Dermis blood vessel endothelial cell (primary cell): ENCODE results near the gene CAMK2A. TPM values are rescaled to one million over a fixed set of nuclear protein-coding genes. Genes with fewer than 3 reads are reported as not detected.

Source experiments
- DNase-seq: peaks from one replicate; pipeline ENCODE4 v3.0.0; 2010
- total RNA-seq: library from RNA; depleted of rRNA; stranded (reverse); fragments of >200 nt; gene quantifications from 2 replicates; pipeline ENCODE4 v1.2.3, GENCODE V29; 2014

The CAMK2A gene
- total RNA-seq, 1 donor from 2014 or later = not detected

DNA sequence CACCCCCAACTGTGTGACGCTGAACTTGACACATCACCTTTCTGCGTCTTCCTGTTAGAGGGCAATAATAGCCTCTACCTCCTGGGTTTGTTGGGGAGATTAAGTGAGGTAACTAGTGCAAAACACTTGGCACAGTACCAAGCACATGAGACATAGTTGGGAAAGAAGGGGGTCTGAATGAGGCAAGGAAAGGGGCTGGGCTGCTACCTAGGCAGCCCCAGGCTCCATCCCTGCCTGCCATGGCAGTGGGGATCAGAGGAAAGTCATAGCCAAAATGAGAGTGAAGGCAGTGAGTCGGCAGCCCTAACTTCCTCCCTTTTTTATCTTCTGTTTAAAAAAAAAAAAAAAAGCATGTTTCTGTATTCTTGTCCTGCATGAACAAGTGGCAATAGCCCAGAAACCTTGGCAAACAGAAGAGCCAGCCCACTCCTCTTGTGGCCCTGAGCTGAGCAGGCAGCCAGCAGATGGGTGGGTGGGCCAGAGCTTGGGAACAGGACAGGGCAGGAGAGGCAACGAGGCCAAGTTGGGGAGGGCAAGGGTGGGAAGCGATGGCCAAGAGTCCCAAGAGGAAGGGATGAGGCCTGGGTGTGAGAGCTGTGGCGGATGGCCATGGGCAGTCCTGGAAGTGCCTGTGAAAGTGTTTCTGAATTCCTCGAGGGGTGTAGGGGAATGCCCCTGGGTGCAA lies 11.4 kb downstream of the CAMK2A start:
- no peak for DNase-seq

DNA sequence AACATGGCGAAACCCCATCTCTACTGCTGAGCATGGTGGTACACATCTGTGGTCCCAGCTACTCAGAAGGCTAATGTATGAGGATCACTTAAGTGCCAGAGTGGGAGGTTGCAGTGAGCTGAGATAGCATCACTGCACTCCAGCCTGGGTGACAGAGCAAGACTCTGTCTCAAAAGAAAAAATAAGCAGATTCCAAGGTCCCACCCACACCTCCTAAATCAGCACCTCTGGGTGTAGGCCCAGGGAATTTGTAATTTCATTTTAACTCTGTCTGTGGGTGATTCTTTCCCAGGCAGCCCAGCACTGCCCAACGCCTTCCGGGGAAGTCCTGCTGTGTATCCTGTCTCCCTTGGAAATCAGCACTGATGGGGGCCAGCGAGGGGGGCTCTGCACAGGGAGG lies 12.5 kb downstream of the CAMK2A start:
- DNase-seq = no peak

DNA sequence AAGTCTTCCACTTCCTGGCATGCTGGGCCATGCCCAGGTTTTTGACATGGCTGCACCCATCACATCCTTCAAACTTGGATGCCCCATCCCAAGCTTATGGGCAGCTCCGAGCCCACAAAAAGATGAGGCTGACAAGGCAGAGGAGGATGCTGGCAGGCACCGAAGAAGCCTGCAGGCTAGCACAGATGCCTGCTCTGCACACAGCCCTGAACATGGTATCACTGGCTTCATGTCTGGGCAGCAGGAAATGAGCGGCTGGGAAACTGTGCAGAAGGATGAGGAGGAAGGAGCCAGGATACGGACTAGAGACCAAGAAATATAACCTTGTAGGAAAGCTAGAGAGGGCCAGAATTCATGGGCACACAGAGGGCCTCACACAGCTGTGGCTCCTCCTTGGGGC lies 14.8 kb downstream of the CAMK2A start:
- no peak for DNase-seq

DNA sequence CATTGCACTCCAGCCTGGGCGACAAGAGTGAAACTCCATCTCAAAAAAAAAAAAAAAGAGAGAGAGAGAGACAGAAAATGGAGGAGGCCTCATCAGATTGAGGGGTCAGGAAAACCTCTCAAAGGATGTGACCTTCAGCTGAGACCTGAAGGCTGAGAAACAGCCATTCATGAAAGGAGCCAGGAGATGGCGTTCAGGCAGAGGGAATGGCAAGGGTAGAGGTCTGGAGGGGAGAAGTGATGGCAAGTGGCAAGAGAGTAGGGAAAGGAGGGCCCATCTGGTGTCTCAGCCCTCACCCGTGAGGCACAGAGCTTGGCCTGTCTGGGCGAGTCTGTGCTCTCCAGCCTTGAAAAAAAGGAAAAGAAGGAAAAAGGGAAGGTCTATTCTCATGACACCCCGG lies 17.0 kb downstream of the CAMK2A start:
- peak; percentile 49 for DNase-seq

DNA sequence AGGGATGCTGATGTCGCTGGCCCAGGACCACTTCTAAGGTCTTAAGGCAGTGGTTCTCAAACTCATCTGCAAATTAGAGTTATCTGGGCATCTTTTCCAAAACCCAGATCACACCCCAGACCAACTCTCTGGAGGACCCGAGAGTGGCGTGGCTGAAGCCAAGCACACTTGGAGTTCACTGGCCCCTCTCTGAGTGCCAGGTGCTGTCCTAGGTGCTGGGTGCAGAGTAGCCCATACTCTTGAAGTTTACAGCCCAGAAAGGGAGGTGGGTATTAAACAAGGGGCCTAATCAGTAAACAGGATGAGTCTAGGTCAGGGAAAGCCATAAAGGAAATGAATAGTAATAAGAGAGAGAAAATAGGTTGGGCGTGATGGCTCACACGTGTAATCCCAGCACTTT lies 17.6 kb downstream of the CAMK2A start:
- peak; percentile 16 for DNase-seq

DNA sequence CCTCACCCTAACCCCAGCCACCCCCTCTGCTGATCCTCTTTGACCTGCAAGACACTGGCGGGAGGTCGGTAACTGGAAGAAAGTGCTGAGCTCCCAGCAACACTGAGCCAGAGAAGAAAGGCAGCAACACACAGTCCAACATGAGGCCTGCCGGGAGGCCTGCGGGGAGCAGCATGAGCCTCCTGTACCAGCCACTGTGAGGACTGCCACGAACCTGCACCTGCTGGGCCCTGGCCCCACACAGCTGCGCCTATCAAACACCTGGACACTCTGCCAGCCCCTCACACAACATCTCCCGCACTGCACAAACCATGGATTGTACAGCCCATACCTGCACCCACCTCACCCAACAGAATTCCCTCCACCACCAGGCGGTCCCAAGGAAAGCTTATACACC lies 18.3 kb downstream of the CAMK2A start:
- no peak for DNase-seq

DNA sequence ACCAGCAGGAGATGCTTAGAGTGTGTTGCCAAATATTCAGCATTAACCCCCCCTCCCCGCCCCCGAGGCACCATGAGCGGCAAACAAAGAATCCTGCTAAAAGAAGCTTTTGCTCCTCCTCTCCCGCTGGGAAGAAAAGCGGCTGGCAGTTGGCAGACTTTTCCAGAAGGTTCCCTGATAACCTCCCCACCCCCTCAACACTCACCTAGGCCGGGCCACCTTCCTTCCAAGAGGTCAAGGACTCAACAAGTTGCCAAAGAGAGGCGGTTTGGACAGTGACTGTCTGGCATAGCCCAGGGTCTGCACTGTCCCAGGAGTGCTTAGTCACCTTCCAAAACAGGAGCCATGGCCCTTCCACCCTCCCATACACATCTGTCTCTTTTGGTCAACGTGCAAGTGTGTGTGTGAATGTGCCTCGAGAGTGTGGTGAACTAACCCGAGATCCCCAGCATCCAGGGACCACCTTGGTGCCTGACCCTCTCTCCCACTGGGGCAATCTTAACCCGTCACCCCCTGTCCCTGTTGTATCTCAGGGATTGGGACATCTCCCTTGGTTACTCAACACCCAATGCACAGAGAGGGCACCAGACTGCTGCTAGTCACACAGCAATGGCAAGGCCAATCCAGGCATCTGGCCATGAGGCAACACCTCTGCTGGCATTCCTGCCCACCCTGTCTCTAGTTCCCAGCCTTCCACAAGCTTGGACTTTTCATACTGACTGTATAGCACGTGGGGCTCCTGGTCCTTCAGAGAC lies 18.9 kb downstream of the CAMK2A start:
- no peak for DNase-seq

DNA sequence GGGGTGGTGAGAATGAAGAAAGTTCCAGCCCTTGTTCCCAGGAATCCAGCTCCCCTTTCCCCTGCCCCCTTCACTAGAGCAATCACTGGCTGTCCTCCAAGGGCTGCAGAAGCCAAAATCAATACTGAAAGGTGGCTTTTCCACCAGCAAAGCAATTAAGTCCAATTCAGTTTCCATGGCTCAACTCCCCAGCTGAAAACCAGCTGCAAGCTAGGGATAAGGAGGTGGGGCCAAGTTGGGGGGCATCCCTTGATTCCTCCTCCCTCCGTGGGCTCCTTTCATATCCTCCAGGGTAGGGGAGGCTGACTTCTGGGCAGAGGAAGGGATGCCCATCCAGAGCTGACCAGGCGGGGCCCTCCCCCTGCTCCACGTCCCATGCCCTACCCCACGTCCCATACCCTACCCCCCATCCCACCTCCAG lies 22.7 kb downstream of the CAMK2A start:
- DNase-seq = no peak

DNA sequence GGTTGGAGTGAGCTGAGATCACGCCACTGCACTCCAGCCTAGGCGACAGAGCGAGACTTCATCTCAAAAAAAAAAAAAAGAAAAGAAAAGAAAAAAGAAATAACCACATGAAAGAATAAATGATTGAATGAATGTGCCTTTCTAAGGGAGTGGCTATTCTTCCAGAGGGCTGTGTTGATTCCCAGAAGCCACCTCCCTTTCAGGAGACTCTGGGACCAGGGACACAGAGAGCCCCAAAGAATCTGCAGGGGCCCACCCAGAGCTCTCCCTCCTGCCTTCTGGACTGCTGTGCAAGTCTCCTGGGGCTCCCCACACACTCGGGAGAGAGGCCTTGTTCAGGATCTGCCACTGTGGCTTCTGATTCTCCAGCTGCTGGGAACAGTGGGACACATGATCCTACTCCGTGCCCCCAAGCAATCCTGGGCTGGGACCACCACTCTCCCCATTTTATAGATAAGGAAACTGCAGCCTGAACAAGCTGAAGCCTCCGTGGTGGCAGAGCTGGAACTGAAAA lies 23.6 kb downstream of the CAMK2A start:
- DNase-seq = no peak

DNA sequence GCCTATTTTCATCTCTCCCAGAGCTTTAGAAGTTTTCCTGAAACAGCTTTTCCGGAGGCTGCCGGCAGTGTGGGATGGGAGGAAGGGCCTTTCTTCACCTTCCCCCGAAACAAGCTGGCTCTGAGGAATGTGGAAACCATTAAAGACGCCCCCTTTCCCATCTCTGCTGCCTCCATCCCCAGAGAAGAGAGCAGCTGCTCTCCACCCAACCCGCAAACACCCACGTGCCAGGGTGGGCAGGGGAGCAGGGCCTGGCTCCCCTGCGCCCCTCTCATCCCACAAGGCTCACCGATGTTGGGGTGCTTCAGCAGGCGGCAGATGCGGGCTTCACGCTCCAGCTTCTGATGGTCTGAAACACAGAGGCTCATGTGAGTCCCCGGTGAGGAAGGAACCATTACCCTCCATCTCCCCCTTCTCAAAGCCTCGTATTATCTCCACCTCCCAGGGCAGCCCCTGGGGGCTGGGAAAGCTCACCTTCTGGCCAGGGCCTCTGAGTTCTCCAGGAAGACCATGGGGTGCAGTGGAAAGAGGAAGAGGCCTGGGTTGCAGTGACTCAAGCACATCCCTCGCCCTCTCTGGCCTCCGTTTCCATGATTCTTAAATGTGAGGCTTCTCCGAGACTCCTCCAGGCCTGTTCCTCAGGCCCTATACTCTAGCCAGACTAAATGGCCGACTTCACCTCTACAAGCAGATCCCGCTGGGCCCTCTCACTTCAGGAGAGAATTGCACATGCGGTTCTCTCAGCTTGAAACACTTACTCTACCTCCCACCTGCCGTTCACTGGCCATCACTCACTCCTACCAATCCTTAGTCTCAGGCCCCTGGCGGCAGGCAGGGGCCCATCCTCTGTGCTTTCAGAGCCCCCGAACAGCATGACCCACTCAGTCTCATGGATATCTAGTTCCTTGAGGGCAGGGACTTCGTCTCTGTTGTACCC lies 24.6 kb downstream of the CAMK2A start:
- no peak for DNase-seq

DNA sequence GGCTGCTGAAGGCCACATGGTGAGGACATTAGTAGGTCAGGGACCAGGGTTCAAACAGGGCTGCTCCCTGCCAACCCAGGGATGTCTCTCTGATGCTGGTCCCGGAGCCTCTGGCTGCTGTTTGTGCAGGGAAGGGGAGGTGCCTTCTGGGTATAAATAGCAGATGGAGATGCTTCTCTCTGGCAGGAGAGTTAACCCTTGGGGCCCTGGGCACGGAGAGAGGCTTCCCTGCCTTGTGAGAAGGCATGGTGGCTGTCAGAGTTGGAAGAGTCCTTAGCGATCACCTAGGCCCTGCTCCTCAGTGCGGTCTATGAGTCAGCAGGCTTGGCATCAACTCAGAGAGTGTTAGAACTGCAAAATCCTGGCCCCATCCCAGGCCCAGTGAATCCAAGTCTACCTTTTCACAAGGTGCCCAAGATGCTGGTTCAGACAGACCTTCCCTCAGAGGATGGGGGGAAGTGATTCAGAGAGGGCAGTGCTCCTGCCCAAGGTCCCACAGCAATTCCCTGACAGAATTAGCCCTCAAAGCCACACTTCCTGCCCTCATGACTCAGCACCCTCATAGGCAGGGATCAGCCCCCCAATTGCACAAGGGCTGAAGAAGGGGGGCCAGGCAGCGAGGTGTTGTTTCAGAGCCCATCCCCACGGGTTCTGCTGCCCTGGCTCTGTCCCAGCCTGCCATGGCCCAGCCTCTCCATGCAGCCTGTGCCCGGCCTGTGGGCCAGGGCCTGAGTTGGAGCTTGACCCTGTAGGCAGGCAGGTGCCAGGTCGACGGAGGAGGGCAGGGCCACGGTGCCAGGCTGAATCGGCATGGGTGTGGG lies 25.6 kb downstream of the CAMK2A start:
- DNase-seq = peak; percentile 58

DNA sequence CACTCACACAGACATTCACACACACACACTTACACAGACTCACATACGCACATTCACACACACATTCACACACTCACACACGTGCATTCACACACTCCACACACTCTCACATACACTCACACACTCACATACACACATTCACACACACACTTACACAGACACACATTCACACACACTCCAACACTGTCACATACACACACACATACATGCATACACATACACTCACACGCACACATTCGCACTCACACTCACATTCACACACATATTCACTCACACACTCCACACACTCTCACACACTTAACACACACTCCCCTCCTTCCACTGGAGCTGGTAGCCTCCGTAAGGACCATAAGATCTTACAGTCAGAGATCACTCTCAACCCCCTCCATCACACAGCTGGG lies 26.2 kb downstream of the CAMK2A start:
- no peak for DNase-seq

DNA sequence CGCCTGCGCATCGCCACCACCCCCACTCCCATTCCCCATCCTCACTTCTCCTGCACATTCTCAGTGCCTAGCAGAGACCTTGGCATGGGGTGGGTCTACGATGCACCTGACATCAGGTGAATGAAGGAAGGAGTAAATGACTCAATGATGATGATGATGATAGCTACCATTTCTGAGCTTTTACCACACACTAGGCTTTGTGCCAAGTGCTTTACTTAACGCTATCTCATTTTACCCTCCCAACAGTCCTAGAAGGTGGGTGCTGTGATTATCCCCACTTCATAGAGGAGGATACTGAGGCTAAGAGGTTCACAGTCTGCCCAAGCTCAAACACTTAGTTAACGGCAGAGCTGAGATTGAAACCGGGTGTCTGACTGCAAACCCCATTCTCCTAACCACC lies 27.1 kb downstream of the CAMK2A start:
- no peak for DNase-seq

DNA sequence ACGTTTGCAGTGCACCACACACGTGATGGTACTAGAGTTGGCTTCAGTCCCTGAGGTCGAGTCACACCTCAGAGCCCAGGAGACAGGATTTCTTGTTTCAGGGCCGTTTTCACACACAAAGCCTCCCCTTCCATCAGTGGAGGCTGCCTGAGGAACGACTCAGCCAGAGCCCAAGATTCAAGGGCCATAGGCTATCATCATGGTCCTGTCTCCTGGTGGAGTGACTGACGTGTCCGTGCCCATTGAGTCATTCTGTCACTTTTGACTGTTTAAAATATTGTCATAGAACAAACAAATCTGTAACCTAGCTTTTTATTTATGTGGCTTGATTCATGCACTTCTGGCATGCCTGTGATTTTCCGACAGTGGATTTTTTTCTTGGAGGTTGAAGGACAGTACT lies 28.3 kb downstream of the CAMK2A start:
- no peak for DNase-seq

DNA sequence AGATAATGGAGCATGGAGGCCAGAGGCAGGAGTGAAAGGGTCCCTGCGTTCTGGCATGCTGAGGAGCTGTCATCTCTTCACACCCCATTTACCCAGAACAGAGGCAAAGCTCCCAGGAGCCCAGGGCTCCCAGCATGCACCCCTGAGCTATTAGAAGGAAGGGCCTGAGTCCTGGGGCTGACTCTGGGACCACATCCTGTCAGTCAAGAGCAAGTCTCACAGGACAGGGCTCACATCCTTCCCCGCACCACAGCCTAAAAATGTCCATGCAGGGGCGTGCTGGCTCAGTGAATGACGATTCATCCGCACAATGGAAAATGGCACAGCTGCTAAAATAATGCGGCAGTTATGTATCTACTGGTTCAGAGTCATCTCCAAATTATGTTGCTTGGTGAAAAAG lies 31.4 kb downstream of the CAMK2A start:
- no peak for DNase-seq

DNA sequence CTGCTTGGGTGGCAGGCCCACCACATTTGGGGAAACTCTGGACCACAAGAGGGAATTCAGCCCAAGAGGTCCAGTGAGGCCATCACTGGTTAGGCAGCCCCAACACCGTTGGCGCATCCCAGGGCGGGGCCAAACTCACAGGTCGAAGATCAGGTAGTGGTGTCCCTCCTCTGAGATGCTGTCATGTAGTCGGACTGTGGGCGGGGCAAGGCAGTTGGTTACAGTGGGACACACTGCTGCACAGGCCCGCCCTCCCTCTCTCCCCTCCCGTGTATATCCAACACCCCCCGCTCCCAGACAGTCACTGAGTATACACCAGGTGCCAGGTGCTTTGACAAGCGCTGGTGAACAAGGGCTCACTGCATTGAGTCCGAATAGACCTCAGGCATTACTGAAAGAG lies 32.1 kb downstream of the CAMK2A start:
- DNase-seq = no peak

DNA sequence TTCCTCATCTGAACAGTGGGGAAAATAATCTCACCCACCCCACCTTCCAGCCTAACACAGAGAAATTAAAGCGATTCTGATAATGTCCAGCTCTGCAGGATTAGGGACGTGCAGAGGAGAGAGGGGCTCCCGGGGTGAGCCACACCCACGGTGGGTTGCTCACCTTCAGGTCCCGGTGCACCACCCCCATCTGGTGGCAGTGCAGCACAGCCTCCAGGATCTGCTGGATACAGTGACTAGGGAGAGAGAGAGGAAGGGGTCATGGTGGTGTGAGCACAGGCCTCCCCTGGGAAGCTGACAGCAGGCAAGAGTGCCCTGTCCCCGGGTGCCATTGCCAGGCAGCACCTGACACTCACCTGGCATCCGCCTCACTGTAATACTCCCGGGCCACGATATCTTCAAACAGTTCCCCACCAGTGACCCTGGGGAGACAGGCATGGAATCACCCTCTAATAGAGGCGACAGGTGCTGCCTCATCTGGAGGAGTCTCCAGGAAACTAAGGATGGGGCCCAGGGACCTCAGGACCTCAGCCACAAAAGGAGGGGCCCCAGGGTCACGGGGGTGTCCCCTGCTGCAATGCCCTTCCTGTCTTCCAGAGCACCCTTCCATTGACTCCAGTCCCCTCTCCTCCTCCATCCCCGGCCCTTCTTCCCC lies 33.0 kb downstream of the CAMK2A start:
- no peak for DNase-seq

DNA sequence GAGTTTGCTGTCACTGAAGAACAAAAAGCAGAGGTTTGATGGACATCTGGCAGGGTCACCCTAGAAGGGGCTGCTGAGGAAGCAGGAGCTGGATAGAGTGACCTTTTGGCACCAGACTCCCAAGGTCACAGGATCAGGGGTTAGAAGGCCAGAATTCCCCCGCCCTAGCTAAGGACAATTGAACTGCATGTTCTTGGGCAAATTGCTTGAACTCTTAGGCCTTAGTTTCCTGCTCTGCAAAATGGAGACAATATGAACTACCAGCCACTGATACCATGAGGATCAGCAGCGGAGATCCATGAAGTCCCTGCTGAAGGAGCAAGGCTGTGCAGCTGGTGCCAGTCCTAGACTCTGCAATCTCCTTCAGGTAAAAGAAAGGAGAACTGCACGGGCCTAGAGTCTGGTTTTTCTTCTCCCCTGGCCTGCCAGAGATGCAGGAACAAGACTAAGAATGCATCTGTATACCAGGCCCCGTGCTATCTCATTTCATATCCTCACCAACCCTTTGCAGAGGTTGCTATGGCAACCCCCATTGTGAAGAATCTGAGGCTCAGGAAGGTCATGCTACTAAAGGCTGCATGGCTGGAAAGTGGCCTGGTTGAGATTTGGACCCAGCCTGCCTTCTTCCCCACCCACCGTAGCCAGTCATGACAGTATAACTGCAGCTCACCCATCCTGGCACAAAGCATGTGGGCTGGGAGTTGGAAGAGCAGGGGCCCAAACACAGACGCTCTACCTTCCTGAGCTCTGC lies 33.7 kb downstream of the CAMK2A start:
- DNase-seq = peak; percentile 70

DNA sequence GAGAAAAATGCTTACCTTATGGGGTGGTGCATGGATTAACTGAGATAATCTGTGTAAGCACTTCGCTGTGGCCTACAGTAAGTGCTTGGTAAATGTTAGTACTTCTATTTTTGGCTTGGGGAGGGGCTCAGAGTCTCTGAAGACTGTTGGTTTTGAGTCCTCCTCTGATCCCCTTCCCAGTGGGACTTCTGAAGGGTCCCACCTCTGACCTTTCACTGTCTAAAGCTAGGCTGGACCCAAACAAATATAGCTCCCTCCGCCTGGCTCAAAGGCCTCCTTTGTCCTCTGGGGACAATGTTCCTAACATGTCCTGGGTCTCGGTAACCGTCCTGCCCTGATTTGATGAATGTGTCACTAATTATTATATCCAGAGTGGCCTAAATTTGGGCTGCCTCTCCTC lies 34.8 kb downstream of the CAMK2A start:
- DNase-seq = no peak

DNA sequence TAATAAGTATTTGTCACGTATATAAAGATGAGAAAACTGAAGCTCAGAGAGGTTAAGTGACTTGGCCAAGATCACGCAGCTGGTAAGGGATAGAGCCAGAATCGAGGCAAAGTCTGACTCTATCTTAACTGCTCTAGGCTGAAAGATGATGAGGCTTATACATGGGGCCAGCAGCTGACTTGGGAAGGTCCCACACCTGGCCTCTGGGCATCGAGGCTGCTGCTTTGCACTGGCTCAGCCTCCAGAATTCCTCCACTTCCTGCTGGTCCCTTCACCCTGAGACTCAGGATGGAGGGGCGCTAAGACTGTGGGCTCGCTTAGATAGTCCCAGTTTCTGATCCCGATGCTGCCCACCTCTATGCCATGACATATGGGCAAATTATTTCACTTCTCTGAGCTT lies 35.2 kb downstream of the CAMK2A start:
- DNase-seq = no peak
